ENCODE results near the gene SENP3.
A peak's percentile ranks its signal among the peaks of the same experiment; 100 is the strongest.

The SENP3 gene

DNA sequence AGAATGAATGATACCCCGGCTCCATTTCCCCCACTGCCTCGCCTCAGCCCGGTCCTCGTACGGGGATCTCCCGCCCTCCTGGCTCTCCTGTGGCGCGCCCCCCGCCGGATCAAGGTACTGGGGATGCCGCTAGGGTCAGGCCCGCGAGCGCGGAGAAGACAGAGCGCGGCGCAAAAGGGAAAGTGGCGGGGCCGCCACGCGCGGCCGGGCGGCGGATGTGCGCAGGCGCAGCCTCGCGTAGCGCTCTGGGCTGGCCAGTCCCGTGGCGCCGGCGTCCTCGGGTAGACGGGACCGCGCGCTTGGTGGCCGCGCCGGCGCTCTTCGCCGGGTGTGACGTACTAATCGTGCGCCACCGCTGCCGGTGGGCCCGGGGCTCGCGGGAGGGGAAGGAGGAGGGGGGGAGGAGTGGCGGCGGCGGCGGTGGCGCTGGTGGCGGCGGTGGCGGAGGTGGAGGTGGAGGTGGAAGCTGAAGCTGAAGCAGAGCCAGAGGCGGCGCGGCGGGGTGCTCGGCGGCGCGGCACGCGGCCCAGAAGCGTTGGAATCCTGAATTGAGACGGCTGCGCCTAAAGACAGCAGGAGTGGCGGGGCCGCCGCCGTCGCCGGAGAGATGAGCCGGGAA is at the start of gene SENP3:
Gene SENP3 (plus strand): TSS at position 331 of the 619 bp plus-strand sequence. CDS start 1,158 bp downstream, outside the sequence.
- peak; percentile 79 to 85 for DNase-seq (ENCODE audit: low read depth in 2 of 2)

DNA sequence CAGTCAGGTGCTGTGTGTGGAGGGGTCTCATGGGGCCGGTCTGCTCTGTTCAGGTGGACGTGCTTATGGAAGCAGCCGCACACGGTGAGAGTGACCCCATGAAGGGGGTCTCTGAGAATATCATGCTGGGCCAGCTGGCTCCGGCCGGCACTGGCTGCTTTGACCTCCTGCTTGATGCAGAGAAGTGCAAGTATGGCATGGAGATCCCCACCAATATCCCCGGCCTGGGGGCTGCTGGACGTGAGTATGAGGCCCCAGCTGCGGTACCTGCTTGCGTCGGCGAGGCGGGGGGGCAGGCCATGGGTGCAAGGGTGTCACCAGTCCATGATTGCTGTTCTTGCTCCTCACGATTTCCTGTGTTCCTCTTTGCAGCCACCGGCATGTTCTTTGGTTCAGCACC is 49.6 kb upstream of the SENP3 start:
- DNase-seq (ENCODE audit: low read depth in 2 of 2), result no peak

DNA sequence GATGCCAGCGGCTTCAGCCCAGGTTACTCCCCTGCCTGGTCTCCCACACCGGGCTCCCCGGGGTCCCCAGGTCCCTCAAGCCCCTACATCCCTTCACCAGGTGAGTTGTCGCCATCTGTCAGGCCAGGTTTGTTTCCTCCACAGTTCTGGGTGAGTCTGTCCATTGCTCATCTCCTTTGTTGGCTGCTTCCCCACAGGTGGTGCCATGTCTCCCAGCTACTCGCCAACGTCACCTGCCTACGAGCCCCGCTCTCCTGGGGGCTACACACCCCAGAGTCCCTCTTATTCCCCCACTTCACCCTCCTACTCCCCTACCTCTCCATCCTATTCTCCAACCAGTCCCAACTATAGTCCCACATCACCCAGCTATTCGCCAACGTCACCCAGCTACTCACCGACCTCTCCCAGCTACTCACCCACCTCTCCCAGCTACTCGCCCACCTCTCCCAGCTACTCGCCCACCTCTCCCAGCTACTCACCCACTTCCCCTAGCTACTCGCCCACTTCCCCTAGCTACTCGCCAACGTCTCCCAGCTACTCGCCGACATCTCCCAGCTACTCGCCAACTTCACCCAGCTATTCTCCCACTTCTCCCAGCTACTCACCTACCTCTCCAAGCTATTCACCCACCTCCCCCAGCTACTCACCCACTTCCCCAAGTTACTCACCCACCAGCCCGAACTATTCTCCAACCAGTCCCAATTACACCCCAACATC is 48.7 kb upstream of the SENP3 start:
- no peak for DNase-seq (ENCODE audit: low read depth in 2 of 2)

DNA sequence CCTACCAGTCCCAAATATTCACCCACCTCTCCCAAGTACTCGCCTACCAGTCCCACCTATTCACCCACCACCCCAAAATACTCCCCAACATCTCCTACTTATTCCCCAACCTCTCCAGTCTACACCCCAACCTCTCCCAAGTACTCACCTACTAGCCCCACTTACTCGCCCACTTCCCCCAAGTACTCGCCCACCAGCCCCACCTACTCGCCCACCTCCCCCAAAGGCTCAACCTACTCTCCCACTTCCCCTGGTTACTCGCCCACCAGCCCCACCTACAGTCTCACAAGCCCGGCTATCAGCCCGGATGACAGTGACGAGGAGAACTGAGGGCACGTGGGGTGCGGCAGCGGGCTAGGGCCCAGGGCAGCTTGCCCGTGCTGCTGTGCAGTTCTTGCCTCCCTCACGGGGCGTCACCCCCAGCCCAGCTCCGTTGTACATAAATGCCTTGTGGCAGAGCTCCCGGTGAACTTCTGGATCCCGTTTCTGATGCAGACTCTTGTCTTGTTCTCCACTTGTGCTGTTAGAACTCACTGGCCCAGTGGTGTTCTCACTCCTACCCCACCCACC is 47.8 kb upstream of the SENP3 start:
- DNase-seq (ENCODE audit: low read depth in 2 of 2), result no peak

DNA sequence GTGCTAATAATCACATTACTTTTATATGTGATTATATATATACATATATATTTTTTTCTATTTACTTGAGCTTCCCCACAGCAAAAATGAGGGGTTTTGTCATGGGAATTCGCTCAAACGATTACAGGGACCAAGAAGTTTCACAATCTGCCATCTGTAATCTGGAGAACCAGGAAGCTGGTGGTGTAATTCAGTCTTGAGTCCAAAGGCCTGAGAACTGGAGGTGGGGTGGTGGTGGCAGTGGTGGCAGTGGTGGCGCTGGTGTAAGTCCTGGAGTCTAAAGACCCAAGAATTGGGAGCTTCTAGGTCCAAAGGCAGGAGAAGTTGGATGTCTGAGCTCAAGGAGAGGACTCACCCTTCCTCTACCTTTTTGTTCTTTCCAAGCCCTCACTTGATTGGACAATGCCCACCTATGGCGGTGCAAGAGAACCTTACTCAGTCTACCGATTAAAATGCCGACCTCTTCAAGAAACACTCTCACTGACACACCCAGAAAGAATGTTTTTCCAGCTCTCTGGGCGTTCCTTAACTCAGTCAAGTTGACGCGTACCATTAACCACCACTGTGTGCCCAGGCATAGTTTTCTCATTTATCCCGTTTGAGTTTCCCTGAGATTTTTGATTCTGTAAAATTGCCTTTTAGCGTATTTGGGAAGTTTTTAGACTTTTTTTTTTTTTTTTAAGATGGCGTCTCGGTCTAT is 45.7 kb upstream of the SENP3 start:
- no peak for DNase-seq (ENCODE audit: low read depth in 2 of 2)

DNA sequence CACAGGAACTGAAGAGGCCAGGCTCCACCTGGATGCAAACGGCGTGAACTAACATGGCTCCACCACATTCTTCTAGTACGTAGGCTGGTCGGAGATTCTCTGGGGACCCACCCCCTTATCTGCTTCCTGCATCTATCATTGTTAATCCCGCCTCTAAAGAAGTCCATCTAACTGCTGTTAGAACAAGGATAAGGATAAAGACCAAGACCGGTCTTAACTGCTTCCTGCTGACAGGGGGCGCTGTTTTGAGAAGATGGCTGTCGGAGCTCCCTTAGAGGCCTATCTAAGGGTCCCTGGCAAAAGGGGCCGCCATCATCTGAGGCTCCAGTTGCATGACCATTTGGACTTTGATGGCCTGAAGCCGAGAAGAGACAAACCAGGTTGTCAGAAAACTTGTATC is 38.7 kb upstream of the SENP3 start:
- DNase-seq (ENCODE audit: low read depth in 2 of 2), result peak in 1 of 2 donors; percentile 33

DNA sequence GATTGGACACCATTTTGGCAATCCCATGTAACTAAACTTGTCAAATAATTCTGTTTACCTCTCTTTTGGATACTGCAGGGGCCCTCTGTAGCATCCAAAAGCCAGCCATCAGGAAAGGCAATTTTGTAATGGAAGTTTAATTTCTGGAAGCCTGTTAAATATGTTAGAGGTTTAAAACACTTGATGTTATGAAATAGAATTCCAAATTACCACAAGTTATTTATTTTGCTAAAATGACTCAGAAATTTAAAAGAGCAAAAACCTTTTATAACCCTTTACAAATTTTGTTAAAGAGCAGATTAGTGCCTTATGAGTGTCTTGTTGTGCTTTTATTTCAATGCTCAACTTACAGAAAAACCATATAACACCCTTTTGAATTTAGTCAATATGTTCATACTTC is 32.9 kb upstream of the SENP3 start:
- DNase-seq (ENCODE audit: low read depth in 2 of 2), result no peak

DNA sequence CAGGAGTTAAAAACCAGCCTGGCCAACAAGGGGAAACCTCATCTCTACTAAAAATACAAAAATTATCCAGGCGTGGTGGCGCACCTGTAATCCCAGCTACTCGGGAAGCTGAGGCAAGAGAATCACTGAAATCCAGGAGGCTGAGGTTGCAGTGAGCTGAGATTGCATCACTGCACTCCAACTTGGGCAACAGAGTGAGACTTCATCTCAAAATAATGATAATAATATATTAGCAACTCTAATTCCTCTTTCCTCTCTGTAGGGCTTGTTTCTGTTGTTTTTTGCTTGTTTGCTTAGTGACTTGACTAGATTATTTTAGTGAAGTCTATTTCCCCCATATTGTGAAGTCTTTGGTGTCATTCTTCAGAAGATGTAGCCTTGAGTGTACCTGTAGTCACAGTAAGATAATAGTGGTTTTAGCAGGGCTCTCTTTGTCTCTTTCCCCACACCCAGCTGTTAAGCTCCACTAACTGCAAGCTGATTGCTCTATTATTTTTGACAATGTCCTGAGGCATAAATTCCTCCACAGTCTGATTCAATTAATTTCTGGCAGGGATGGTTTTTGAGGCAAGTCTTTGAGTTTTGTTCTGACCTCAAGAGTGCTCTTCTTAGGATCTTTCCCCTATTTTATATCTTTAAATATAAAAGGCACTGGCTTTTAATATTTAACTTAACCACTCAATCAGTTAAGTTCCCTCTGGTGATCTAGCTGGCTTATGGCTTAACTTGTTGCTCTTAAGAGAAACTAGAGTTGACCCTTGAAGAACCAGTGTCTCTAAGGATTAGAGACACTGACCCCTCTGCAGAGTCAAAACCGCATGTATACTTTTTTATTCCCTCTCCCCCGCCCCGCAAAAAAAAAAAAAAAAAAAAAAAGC is 31.5 kb upstream of the SENP3 start:
- DNase-seq (ENCODE audit: low read depth in 2 of 2), result no peak

DNA sequence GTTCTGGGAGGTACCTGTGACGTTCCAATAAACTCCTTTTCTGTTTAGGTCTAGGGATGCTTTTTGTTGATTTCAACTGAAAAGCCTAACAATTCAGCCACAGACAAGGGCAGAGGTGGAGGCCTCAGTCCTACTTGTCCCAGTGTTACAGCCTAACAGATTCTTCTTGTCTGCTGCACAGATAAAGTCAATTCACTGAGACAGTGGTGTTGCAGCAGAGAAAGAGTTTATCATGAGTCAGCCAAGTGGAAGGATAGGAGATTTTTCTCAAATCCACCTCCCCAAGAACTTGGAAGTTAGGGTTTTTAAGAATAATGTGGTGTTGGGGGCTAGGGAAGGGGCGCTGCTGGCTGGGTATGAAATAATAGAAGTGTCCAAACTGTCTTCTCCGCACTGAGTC is 23.7 kb upstream of the SENP3 start:
- no peak for DNase-seq (ENCODE audit: low read depth in 2 of 2)

DNA sequence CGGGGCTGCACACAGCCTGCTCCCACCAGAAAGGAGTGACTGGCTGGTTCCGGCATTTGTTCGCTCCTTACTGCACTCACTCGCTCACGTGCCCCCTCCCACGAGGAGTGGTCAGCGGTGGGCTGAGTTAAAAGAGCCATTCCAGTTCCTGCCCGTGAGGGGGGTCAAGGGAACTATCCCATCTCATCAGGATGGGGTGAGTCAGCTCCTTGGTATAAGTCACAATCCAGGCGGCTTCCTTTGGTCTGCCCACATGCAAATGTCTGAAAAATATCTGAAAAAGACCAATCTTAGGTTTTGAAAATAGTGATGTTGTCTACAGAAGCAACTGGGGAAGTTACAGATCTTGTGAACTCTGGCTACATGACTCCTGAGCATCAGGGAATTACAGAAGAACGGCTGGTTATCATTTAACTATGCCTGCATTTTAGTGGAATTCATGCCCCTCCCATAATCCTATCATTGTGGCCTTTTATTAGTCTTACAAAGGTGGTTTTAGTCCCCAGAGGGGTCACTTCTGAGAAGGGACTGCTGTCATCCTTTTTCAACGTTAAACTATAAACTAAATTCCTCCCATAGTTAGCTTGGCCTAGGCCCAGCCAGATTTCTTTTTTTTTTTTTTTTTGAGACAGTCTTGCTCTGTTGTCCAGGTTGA is 22.7 kb upstream of the SENP3 start:
- no peak for DNase-seq (ENCODE audit: low read depth in 2 of 2)

DNA sequence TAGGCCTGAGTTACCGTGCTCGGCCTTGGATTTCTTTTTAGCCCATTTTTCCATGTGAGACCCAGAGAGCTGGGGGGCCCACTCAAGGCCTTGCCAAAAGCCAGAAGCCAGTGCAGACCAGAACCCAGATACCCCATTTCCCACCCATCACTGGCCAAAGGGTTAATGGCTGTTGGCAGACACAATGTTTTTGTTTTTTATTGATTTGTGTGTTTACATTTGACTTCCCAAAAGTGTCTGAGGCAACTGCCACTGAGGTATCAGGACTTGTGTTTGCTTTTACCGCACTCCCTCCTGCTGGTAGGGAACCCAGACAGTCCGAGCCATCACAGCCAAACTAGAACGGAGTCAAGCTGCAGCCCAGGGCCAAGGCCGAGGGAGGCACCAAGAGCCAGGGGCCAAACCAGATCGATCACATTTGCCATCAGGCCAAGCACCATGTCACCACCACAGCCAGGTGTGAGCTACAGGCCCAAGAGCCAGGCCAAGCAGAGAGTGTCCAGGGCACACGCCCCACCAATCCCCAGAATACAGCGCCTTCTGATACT is 20.6 kb upstream of the SENP3 start:
- no peak for DNase-seq (ENCODE audit: low read depth in 2 of 2)

DNA sequence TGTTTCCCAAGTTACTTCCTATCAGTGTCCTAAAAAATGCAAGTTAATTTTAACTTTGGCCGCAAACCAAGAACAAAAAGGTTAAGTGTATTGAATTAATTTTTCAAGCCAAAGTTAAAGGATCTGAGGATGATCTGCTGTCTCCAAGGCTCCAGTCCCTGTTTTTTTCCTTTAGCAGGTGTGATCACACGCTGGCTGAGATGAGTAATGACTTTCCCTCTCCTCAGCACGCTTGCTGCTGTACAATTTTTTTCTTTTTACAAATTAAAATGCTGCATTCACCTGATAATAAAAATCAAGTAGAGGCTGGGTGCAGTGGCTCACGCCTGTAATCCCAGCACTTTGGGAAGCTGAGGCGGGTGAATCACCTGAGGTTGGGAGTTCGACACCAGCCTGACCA is 16.8 kb upstream of the SENP3 start:
- DNase-seq (ENCODE audit: low read depth in 2 of 2), result no peak

DNA sequence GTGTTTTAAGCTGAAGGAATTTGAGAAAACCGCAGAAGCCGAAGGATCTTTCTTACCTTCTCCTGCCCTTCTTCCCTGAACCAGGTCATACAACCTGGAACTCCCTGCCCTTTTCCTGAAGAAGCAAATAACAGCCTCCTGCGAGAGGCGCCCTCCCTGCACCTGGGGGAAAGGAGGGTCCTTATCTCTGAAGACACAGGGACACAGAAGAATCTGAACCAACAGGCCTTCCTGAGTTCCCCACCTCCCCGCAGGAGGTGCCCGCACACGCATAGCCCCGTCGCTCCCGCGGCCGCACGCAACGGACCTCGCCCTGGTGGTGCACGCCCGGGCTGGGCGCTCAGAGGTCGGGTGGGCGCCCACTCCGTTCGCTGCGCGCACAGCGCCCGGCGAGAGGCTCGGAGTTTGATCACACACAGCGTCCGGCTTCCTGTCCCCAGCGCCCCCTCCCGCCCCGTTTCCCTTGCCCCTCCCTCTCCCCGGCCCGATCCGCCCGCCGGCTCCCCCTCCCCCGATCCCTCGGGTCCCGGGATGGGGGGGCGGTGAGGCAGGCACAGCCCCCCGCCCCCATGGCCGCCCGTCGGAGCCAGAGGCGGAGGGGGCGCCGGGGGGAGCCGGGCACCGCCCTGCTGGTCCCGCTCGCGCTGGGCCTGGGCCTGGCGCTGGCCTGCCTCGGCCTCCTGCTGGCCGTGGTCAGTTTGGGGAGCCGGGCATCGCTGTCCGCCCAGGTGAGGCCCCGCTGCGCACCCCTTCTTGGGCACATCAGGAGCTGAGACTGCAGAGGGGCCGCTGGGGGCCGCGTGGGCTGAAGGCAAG is 12.9 kb upstream of the SENP3 start, which contains the start of gene TNFSF12:
Gene TNFSF12 (plus strand): TSS at position 474 of the 816 bp plus-strand sequence. CDS start 96 bp downstream, at position 570.
- peak in 1 of 2 donors; percentile 42 for DNase-seq (ENCODE audit: low read depth in 2 of 2)

DNA sequence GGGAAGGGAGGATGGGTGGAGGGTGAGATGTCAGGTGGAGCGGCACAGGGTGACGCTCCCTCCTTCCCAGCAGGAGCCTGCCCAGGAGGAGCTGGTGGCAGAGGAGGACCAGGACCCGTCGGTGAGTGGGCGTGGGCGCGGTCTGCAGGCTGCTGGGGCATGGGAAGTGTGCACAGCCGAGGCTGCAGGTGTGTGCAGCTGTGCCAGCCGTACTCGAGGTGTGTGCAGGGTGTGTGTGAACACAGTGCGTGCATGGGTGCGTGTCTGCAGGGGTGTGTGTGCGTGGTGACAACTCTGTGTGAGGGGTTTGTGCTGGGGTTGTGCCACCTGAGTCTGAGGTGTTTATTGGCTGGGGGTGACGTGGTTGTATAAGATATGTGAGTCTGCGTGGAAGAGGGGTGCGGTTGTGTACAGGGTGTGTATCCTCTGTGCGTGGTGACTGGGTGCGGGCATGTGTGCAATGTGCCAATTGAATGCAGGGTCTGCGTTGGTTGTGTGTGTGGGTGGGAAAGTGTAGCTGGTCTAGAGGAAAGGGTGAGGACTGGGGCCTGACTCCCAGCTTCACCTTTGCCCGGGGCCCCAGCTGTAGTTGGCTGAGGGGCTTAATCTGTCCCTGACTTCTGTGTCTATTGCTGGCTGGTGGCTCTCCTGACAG is 12.2 kb upstream of the SENP3 start:
- DNase-seq (ENCODE audit: low read depth in 2 of 2), result no peak

DNA sequence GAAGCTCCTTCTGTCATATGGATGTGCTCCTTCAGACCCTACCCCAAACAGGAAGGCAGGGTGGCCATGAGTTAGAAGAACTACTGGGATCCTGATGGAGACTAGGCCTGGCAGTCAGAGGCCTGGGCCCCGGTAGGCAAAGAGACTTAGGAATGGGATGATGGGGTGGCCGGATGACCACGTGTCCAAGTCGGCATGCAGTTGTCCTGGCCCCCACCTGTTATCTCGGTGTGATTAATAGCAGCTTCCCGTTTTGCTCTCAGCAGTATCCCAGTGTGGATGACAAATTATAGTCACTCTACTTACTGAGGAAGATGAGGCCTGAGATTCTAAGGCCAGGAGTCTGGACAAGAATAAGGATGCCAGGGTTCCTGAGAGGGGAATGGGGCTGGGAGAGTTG is 11.4 kb upstream of the SENP3 start:
- DNase-seq (ENCODE audit: low read depth in 2 of 2), result no peak

DNA sequence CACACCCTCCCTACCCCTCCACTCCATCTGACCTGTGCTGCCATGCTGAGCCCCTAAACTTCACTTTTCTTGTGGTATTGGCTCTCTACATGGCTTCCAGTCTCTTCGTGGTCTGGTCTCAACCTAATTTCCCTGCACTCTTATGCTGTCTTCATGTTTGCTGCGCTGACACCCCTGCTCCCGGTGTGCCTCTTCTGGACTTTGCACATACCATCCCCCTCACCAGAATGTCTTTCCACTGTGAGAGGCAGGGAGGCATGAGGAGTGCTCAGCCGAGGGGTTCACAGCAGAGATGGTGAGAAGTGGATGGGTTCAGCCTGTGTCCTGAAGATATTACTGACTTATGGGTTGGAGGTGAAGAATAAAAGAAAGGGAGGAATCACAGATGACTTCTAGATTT is 10.3 kb upstream of the SENP3 start:
- no peak for DNase-seq (ENCODE audit: low read depth in 2 of 2)

DNA sequence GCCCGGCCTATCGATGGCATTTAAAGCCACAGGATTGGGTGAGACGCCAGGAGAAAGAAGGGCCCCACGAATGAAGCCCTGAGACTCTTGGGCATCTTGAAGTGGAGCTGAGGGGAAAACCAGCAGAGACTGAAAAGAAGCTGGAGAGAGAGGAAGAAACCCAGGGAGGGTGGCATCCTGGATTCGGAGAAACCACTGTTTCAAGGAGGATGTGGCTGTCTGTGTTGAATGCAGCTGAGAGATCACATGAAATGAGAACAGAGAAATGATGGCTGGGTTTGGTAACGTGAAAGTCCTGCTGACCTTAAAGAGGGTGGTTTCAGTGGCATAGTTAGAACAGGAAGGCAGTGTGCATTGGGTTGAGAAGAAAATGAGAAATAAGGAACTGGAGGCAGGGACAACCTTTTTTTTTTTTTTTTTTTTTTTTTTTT is 9.1 kb upstream of the SENP3 start:
- DNase-seq (ENCODE audit: low read depth in 2 of 2), result no peak

DNA sequence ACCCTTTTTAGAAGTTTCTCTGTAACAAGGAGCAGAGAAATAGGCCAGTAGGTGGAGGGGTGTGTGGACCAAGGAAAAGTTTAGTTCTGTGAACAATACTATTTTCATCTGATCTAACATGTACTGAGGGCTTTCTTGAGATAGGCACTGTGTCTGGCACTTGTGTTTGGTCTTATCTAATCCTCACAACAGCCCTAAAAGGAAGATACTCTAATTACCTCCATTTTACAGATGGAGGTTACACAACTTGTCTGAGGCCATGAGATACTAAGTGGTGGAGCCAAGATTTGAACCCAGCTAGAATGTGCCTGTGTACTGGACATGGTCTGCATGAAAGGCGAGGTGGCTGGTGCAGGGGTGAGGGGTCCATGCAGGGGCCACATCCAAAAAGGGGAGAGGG is 8.4 kb upstream of the SENP3 start:
- DNase-seq (ENCODE audit: low read depth in 2 of 2), result no peak

DNA sequence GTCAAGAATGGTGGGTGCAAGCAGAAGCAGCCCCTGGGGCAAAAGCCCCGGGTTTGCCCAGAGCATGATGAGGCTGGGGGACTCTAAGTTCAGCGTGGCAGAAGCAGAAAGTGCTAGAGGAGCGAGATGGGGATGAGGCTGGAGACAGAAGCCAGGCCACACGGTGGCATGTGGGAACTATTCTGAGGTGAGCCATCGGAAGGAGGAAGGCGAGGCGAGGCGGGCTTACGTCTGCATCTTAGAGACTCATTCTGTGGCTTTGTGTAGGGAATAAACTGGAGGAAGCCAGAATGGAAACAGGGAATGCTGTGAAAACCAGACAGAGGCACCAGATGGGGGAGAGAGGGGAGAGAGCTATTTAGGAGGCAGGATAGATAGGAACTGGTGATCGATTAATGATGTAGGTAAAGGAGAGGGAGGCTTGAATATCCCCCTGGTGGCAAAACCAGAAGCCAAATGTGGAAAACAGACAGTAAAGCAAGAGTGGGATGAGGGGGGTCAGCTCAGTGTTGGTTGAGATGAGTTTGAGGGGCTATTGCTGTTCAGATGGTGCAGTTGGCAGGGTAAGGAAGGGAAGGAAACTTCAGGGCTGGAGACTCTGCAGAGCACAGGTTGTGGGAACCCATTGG is 6.3 kb upstream of the SENP3 start:
- DNase-seq (ENCODE audit: low read depth in 2 of 2), result no peak
